GM21360 (cell line): ENCODE measurements around the gene GRP.

ENCODE experiments used
- ATAC-seq: cut with Tn5 transposase; IDR thresholded peaks from one replicate; pipeline ENCODE4 v1.9.1; 2021; ENCODE audit warnings: mild to moderate bottlenecking, moderate library complexity; ENCODE audit not compliant: unreplicated experiment

GRP gene

DNA sequence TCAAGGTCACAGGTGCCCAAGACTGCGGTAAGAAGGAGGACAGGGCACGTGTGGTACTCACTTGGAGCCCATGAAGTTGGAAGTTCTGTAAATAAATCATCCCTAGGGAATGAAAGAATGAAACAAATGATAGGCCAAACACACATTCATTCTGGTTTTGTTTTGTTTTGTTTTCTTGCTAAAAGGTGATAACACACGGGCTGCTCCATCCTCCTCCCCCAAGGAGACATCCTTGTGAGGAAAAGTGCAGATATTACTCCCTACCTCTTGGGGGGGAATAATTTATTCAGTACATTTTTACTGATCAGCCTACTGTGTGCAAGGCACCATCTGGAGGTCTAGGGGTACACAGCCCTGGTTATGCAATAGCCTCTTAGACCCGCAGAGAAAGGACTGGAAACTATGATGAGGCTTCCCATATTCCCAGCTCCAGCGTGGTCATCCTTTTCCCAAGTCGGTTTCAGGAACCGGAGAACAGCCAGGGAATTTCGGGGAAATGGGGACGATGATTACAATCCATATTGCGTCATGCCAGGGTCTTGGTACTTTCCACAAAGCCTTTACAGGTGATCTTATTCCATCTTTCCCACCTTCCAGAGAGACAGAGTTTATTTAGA, 47.0 kb downstream of the GRP start:
- no peak for ATAC-seq

DNA sequence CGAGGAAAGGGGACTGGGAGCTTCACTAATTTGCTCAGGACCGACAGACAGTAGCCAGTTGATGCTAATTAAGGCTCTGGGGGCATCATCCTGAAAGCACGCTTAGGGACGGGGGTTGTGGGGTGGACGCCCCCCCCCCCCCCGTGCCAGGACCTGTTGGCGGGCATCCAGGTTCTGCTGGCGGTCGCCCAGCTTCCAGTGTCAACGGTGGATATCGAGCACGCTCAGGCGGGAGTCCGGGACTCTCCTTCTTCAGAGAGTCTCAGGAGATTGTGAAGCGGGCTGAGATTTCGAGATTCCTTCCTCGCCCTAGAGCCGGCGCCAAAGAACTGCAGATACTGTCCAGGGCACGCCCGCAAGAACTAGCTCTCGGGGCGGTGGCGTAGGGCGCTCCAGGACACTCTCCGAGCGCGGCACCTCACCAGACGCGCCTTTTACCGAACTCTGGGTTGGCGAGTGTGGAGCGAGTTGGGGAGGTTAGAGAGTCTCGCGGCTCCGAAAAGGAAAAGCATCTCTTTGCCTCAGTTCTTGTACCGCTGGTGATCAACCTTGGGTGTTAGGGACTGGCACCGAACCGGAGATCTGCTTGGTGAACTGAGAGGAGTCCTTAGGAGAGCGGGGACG, 47.7 kb downstream of the GRP start:
- ATAC-seq, result no peak

DNA sequence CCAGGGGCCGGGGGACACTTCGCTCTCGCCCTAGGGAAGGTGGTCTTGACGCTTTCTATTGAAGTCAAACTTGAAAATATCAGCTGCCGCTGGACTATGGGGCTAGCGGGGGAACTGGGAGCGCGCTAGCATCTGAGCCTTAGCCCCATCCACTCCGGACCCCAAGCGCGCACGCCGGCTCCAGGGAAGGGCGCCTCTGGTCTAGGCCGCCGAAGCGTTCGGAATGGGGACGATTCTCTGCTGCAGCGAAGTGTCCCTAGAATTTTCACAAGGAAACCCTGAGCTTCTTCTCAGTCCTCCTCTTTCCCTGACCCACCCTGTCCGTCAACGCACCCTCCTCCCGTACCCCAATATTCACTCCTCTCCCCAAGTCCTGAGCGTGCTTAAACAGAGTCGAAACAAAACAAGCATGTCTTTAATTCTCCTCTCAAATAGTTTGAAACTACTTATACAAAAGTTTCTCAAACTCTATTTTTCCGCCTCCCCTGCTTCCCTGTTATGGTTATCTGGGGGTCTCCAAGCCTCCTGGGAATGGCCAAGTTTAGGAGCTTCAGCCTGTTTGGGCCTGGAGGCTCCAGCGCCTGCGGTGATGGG, 48.3 kb downstream of the GRP start:
- ATAC-seq, result no peak

DNA sequence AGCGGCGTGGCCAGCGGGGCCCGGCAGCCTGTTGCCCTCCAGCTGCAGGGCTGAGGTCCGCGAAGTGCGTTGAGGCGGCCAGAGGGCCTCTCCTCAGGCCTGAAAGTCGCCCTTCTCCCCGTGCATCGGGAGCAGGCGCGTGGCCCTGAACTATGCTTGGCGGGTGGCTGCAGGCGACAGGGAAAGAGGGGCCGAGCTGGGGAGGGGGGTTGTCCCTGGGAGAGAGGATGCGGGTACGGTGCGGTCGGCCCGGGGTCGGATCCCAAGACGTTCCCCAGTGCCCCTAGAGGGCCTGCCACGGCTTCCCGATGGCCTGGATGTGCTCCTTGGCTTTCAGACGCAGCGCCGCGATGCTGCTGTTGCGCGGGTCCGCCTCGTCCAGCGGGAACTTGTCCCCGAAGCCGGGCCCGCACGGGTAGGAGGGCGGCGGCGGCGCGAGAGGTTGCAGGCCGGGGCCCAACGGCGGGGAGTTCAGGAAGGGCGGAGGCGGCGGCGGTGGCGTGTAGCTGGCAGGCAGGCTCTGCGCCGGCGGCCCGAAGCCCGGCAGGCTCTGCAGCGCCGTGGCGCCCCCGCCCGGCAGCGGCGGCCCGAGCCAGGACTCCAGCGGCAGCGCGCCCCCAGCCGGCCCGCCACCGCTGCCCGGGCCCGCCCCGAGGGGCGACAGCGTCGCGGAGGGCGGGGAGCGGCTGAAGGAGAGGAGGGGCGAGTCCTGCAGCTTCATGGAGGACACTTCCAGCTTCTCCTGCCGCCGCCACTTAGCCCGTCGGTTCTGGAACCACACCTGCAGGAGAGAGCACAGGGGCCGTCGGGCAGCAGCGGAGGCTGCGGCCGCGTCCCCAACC, 49.0 kb downstream of the GRP start:
- peak; percentile 75 for ATAC-seq

DNA sequence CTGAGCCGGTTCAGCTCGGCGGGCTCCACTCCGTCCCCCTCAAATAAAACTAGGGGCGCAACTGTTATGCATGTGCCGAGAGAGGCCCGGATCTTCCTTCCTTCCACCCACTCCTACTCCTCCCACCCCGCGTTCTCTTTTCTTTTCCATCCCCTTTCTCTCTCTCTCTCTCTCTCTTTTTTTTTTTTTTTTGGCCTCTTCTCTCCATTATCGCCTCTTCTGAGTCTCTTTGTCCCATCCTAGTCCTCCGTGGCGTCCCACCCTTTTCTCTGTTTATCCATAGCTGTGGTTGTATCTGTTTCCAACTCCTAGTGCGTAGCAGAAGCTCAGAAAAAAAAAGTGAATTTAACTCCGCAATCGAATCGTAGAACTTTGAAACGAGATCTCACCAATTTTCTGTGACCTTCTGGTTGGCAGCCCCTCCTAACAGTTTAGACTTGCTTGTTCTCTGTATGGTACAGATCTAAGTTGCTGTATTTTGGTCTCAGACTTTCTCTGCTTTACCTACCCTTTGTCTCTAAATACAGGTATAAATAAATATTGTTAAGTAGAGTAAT, 49.7 kb downstream of the GRP start:
- ATAC-seq, result no peak

DNA sequence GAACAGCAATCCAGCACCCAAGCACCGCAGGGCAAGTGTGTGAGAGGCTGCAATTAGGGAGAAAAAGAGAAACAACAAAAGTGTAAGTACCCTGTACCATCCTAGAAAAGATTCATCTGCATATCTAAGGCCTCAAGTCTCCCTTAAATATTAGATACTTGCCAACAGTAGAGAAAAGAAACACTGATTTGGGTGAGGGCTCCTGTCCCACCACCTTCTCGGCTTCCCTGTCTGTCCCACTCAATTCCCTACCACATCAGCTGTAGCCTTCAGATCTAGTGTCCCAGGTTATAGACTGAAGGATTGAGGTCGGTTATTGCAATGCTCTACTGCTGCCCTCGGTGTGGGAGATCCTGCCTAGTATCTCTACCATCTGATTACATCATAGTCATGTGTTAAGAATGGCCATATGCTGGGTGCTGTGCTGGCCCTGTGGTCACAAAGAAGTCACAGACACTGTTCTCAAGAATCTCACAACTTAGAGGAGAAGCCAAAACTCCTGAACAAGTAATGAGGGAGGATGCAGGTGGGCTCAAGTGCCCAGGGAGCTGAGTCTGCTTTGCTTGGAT, 50.8 kb downstream of the GRP start:
- no peak for ATAC-seq

DNA sequence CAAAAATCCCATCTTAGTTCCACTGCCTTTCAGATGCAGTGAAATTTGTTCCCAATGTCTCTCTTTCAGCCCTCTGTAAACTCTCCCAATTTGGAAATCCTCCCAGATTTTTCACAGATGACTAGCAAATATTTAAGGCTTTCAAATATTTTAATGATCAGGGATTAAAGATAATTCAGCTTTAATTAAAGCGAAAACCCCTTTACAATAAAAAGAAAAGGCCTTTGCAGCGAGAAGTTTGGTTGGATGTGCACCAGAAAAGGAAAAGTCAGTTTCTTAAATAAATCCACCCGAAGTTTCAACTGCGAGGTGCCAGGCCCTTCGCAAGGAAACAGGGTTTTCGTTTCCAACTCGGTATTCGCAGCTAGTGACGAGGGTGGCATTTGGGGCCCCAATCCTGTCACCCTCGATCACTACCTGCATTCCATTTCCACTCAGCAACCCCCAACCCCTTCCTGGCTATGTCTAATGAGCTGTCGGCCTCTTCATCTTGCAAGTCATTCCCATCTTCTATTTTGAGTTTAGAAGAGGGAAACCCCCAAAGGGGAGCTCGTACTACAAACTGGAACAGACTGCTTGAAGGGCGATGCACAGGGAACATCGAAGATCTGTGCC, 51.8 kb downstream of the GRP start:
- no peak for ATAC-seq

DNA sequence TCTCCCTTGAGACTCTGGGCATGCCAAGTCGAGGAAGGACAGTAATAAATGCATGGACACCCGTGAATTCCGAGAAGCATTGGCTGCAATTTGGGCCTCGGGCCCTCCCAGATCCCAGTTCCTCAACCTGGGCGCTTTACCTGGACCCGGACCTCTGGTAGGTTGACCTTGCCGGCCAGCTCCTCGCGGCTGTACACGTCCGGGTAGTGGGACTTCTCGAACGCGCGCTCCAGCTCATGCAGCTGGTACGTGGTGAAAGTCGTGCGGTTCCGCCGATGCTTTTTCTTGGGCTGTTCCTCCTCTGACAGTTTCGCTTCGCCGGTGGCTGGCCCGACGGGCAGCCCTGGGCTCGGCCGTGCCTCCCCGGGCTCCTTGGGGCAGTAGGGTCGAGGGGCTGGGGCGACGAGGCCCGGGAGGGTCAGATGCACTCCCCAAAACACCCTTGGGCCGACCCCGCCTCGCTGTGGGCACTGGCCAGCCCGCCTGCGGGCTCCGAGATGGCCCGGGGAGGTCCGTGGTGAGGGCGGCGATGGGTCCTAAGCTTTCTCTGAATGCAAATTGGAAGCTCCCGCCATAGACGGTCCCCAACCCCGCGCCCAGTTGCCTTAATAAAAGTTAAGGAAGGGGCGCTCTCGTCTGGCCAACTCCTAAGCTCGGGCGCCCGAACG, 52.4 kb downstream of the GRP start:
- no peak for ATAC-seq

DNA sequence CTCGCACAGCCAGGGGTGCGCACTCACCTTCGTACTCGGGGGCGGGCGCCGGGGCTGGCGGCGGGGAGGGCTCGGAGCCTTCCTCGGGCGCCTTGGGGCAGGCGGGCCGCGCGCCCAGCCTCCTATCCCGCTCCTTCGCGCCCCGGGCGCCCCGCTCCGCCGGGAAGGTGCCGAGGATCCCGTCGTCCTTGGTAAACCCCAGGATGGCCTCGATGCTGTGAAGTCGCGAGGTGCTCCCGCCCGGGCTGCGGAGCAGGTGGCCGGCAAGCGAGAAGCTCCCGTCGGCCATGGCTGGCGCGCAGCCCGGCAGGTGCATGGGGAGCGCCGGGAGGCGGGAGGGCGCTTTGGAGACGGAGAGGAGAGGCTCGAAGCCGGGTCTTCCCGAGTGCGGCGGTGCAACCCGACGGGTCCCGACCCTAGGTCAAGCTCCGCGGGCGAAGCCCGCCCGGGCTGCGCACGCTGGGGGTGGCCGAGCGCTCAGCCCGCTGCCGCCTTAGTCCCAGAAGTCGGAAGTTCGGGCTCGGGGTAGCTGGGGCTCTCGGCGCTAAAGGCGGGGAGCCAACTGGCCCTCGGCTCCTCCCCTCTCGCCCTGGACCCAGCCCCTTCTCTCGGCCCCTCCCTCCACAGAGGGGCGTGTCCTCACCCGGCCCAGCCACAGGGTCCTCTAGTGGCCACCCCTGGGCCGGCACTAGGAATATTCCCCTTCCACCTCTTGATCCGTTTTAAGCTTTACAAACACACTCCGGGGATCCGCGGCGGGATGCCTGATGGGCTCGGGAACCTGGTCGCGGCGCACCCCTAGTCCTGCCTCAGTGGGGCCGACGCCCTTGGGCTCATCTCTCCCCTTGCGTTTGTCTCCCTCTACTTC, 53.2 kb downstream of the GRP start, which contains the start of gene RAX:
RAX (minus strand) TSS at position 564 of the 868 bp plus-strand sequence; CDS start at position 316, 248 bp downstream.
- peak; percentile 39 for ATAC-seq

DNA sequence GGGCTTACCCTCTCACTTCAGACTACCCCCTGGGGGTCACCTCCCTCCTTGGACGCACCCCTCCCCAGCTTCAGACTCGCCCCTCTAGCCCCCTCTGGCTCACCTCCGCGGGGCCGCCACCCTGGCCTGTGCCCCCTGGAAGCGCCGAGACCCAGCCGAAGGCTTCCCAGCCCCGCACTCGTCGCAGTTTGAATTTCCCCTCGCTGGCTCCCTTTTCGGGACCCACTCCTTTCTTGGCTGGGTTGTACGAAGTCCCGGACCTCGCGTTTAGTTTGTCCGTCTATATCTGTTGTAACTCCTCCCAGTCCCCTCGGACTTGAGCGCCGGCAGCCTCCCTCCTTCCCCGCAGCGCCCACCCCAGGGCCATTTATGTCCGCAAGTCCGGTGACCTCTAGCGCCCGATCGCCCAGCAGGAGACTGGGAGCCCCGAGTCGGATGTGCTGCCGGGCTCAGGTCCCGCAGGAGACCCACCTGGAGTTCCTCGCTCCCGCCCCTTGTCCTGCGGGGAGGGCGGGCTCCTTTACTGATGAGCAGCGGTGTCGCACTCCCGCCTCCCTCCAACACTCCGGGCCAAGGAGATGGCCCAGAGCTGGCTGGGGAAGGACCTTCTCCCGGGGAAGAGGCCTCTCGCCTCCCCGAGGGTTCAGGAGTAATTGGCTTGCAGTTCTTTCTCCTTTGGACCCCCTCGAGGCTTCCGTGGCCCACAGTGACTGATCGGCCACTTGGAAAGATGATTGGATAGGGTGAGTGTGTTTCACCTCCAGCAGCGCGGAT, 54.0 kb downstream of the GRP start:
- ATAC-seq, result no peak

DNA sequence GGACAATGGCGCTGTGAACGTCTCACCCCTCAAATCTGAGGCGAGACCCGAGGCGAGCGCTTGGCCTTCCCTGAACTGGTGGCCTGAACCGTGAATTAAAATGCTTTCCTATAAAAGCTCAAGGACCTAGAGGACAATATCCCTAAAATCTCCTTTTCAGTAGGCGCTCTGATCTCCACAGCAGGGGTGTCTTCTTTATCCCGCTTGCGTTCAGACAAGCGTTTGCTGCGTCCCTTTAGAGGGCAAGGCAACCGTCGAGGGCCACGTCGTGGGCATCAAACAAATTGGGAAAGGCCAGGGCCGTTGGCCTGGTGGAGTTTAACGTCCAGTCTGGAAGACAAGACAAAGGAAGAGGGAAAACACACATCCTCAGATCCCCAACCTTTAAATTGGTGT, 54.6 kb downstream of the GRP start:
- ATAC-seq, result no peak

DNA sequence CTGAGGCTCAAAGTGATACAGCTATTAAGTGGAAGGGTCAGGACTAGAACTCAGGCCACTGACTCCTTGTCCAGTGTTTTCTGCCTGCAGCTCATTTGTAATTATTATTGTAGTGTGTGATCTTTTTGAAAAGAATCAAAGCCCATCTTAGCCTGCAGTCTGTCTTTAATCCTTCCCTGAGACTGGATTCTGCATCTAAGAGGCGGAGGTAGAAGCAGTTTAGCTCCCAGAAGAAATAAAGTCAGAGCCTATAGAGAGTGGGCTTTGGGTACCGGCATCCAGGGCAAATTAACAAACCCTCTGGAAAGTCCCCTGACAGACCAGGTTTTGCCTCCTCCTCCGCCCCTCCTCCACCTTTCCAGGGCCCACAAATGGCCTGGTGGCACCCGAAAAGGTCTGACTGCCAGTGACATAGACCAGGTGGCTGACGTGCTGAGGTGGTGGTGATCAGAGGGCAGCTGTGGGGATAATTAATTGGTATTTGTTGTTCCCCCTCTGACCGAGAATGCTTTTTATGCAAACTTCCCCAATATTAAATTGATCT, 55.5 kb downstream of the GRP start:
- ATAC-seq, result no peak

DNA sequence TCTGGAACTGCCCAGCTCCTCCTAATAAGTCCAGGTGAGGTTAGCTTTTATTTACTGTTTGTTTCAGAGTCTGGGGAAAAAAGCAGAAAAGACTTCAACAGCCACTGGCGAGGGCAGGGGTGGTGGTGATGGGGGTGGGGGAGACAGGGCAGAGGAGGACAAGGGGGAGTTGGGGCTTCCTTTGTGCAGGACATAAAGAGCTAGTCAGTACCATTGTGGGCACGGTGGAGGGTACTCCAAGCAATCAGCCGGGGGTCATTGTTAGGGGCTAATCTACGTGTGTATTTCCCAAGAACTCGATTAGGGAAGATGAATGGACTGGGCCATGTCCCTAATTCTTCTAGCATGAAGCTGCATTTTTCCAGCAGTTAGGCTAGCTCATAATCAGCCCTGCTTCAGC, 56.1 kb downstream of the GRP start:
- no peak for ATAC-seq

DNA sequence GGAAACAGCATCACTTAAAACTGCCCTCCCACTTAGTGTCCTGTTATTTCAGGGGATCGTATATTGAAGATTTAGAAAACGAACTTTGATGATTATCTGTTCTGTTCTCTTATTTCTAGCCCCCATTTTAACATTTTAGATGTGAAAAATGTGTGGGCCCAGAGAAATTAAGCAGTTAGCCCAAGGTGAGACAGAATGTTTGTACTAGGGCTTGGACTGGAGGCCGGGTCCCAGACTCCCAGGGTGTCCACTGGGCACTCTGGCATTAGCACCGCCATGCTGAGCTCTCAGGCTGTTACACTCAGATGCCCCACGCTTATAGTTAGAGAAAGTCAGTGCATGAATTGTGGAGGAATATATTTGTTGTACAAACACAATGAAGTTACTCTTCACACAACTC, 58.8 kb downstream of the GRP start:
- no peak for ATAC-seq

DNA sequence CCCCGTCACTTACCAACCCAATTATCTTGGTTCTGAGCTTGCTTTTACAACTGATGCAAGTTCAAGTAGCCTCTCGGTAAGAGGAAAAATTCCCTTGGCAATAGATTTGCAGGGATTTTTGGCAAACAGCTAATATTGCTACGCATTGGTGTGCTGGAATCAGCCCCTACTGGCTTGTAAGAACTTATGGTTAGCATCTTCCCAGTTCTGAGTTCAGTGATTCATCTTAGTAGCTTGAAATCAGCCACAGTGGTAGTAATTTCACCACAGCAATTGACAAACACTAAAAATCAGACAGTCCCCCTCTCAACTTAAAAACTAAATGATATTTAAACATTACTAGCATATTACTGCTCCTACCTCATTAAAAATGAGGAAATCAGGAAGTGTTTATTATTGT, 59.2 kb downstream of the GRP start:
- no peak for ATAC-seq

DNA sequence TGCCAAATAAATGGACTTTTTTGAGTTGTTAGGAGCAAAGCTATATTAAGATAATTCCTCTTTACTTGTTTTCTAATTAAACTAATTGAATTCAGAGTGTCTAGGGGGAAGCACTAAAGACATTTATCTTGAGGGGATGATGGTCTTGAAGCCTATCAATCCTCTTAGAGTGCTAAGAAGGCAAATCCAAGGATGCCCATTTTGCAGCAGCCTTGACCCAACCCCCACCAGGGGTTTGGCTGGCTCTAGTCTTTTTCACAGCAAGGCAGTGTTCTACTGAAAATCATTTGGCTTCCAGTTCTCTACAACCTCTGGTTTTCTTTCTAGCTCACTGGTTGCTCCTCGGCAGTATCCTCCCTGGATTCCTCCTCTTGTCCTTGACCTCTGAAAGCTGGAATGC, 59.8 kb downstream of the GRP start:
- ATAC-seq, result no peak
